ENCODE results near the gene WNK2.

DNA sequence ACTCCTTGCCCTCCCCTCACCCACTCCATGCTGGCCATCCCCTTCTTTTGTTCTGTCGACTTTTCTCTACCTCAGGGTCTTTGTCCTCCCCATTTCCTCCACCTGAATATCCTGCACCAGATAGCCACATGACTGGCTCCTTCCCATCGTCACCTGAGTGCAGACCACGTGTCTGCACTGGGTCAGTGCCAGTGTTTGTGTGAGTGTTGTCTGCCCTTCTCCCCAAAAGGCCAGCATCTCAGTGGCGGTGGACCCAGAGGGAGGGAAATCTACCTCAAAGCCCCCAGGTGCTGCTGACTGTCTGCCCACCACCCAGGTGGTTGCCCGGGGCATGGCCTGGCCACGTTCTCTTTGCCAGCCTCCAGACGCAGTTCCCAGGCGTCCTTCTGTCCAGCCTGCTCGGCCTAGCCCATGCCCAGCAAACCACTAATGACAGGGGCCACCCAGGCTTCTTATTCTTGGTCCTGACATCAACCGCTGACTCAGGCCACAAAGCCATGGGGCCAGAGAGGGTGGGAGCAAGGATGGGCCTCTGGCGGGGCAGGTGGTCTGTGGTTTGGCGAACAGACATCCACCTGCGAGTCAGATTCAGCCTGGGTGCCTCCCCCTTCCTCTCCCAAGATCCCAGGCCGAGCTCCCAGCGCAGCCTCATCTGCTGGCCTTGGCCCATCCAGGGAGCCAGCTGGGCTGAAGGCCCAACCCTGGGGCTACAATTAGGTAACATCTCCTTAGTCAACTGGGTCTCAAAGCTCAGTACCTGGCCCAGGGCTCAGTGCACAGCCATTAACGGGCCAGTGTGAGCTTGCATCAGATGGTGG, 44.4 kb upstream of the WNK2 start:
- TF ChIP-seq EZH2 (IDR thresholded peaks at IDR 0.05) (no peak), POLR2AphosphoS5 (IDR thresholded peaks at IDR 0.05; ENCODE audit: borderline replicate concordance, low read depth, low read length) (no peak)
